ENCODE results near the gene GBP7. TPM values are rescaled to one million over a fixed set of nuclear protein-coding genes. Genes with fewer than 3 reads are reported as not detected.
"Not testable (repeated sequence)": the region's sequence is repeated elsewhere in the genome, so short reads cannot be mapped to it uniquely, and the experiment has no call there.

GBP7 gene
- total RNA-seq, 1 experiment from 2014 or later: not detected

GRCh38 chr1:89170170-89171066 lies 5.4 kb downstream of the GBP7 start:
- no peak for DNase-seq (ENCODE audit: low spot score)

DNA sequence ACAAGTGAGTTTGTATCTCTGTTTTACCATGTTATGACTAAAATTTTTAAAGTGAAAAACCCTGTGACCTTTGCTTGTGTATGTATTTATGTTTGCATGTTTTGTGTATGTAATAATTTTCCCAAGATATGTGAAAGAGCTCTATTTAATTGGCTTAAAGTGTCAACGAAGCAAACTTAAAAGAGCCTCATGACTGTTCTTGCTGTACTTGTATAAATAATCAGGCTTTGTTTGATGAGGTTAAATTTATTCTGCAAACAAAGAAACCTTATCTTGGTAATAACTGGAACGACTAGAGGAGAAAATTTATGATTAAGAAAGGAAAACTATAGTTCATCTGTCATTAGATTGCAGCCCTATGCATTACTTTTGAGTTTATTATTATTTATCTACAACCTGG lies 6.6 kb downstream of the GBP7 start:
- no peak for DNase-seq (ENCODE audit: low spot score)

DNA sequence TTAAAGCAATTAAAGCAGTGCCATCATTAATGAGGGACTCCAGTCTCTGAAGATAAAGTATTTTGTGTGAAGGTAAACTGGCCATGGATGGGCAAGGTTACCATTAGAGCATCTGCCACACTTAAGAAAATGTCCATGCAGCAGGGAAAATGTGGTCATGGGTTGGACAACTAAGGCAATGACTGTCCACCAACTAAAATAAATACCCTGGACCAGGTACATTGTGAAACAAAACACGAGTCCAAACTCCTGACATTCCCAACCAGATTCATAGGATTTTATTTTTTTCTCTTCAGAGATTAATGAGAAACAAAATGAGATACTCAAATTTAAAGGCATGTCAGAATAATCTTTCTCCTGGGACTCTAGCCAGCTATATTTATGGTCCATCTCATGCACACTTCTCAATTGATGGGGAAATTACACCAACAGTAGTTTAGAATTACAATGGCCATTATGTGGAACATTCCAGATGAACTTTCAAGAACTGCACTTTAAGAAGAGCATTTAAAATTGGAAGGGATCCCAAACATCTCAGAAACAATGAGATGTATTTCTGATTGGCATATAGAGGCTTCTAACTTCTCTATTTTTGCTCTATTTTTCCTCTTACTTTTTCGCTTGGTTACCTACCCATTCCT lies 8.1 kb downstream of the GBP7 start:
- no peak for DNase-seq (ENCODE audit: low spot score)

DNA sequence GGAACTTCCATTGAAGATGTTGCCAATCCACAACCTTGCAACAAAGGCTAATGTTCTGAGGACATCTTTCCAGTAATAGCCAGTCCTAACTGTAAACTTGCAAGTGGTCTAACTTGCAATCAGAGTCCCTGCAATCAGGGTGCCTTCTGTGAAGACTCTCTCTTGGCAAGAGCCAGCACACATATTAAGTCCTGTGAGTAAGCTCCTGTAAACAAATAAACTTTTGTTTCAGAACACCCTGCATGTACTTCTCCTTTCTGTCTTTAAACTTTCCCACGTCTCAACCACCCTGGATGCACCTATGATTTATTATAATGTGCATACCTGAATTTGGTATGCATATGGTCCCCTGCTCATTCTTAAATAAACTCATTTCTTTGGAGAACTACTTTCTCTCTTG lies 9.1 kb downstream of the GBP7 start:
- no peak for DNase-seq (ENCODE audit: low spot score)

- DNase-seq (ENCODE audit: low spot score): no peak
Observed at GRCh38 chr1:89165811-89166210, 10.0 kb downstream of the GBP7 start.

GRCh38 chr1:89151047-89151446 lies 24.8 kb downstream of the GBP7 start:
- no peak for DNase-seq (ENCODE audit: low spot score)

- no peak for DNase-seq (ENCODE audit: low spot score)
Observed at GRCh38 chr1:89149976-89150375, 25.8 kb downstream of the GBP7 start.

- no peak for DNase-seq (ENCODE audit: low spot score)
Observed at GRCh38 chr1:89149229-89149628, 26.6 kb downstream of the GBP7 start.

- no peak for DNase-seq (ENCODE audit: low spot score)
Observed at GRCh38 chr1:89147678-89148658, 27.8 kb downstream of the GBP7 start.

DNA sequence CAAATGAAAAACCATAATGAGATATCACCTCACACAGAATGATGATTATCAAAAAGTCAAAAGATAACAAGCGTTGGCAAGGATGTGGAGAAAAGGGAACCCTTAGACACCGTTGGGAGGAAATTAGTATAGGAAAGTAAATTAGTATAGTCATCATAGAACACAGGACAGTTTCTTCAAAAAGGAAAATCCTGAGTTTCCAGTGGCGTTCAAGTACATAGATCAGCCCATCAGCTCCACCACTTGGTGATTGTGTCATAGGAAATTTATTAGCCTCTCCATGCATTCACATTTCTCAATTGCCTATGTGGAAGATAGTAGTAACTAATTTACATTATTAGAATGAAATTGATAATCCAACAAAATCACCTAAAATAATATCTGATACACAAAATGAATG lies 29.1 kb downstream of the GBP7 start:
- DNase-seq (ENCODE audit: low spot score): no peak

DNA sequence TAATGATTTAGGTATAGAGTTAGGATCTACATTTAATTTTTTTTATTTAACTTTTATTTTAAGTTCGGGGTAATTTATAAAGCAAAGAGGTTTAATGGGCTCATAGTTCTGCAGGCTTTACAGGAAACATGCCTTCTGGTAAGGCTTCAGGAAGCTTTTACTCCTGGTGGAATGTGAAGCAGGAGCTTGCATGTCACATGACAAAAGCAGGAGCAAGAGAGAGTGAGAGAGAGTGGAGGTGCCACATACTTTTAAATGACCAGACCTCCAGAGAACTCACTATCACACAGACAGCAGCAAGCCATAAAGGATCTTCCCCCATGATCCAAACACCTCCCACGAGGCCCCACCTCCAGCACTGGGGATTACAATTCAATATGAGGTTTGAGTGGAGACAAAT lies 32.3 kb downstream of the GBP7 start:
- no peak for DNase-seq (ENCODE audit: low spot score)

DNA sequence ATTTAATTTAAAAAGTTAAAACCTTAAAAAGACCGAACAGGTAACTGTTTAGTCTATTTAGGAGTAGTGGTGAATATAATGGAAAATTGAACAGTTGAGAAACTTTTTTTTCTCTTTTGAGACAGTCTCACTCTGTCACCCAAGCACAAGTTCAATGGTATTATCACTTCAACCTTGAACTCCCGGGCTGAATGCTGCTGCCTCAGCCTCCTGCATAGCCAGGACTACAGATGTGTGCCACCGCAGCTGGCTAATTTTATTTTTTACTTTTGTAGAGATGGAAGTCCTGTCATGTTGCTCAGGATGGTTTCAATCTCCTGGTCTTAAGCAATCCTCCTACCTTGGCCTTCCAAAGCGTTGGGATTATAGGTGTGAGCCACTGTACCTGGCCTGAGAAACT lies 33.6 kb downstream of the GBP7 start:
- DNase-seq (ENCODE audit: low spot score): no peak

- DNase-seq (ENCODE audit: low spot score): no peak
Observed at GRCh38 chr1:89133747-89134146, 42.1 kb downstream of the GBP7 start.

DNA sequence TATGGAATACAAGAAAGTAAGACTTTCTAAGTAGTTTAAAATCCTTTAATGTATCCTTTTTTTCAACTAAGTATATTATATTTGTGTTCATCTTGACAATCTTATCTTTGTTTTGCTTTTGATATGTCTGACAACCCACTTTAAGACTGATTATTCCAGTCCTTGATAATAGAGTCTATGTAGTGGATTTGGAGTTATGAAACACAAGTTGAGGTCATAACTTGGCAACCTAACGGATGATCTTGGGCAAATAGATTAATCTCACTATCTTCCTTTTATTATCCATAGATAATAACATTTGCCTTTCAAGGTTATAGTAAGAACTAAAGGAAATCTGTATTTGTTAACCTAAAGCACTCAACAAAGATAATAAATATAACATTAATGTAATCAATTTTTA lies 45.1 kb downstream of the GBP7 start:
- DNase-seq (ENCODE audit: low spot score): no peak

GRCh38 chr1:89129911-89130310 lies 45.9 kb downstream of the GBP7 start:
- DNase-seq (ENCODE audit: low spot score): no peak

GRCh38 chr1:89128003-89128458 lies 47.8 kb downstream of the GBP7 start:
- DNase-seq (ENCODE audit: low spot score): not testable (repeated sequence)

GRCh38 chr1:89126602-89127565 lies 48.9 kb downstream of the GBP7 start:
- DNase-seq (ENCODE audit: low spot score): peak; percentile 16

DNA sequence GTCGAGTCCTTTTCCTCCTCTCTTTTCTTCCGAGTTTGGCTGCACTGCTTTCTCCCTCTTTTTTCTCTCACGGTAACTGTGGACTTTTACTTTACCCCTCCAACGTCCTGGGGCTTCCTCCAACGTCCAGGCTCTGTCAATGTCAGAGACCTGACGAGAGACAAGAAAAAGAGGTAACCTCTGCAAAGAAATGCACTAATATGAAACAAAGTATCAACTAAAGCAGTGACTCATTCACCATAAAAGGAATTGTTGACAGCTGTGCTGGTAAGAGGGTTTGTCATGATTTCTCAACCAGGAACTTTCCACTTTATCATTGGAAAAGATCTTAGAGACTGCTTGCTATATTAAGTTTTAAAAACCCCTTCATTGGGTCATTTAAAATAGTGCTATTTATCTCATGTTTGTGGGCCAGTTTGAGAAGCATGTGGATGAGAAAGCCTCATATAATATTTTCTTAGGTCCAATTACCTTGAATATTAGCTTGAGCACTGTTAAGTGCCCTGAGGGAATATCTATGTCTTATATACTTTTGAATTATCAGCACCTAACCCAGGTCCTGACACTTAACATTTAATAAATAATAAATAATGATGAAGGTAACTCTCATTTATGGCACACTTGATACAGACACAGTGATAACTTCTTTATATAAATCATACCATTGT lies 49.8 kb downstream of the GBP7 start, which contains the start of gene GBP2:
Gene GBP2 (minus strand): TSS at position 202 of the 668 bp plus-strand sequence. CDS start 4,148 bp downstream, outside the sequence.
- peak; percentile 74 for DNase-seq (ENCODE audit: low spot score)

- DNase-seq (ENCODE audit: low spot score): no peak
Observed at GRCh38 chr1:89125240-89125912, 50.4 kb downstream of the GBP7 start.

Measured in H4 (cell line).